HCT116 (cell line): ENCODE data around the gene ADAR. TPM values are rescaled to one million over a fixed set of nuclear protein-coding genes. Genes with fewer than 3 reads are reported as not detected.

Experiments
- ATAC-seq: fragments of 200-7000 bp; cut with Tn5 transposase; 2 replicates; pipeline ENCODE4 v1.9.1; 2020; ENCODE audit warnings: mild to moderate bottlenecking, moderate library complexity
- BruUV-seq: library from RNA; stranded (reverse); fragments of 400-500 nt; replicated peaks from 2 replicates; lab custom pipeline; 2021; lab: Mats Ljungman, UMichigan
- CTCF ChIA-PET: fragments of 300-600 bp; sonication (Branson Sonifier 250); formaldehyde crosslinking; loops from one replicate; lab custom pipeline; 2021; ENCODE audit warnings: antibody characterized with exemption; lab: Charles Lee
- POLR2A ChIA-PET: fragments of 300-600, 350-600 bp; sonication (Branson Sonifier 250); formaldehyde crosslinking; loops from one replicate; lab custom pipeline; 2021; ENCODE audit warnings: antibody characterized with exemption; lab: Charles Lee
- RAD21 ChIA-PET, 2 experiments: fragments of 300-600 bp; sonication (Branson Sonifier 250); formaldehyde crosslinking; loops; one replicate each; lab custom pipeline; 2023; ENCODE audit warnings: low total read pairs in 2 of 2; ENCODE audit not compliant: uncharacterized antibody in 2 of 2, unreplicated experiment in 2 of 2, low non-redundant PET in 1 of 2; lab: Charles Lee
- DNase-seq: peaks from one replicate; pipeline ENCODE4 v3.0.0-alpha.2; 2010; ENCODE audit warnings: low read depth, low spot score
- H2AFZ ChIP-seq: fragments of 200-600 bp; shearing (Covaris generic), sonication (generic); 2 replicates; pipeline ENCODE4 v1.6.1; 2017; ENCODE audit warnings: low read depth, mixed run types, mixed read lengths, antibody characterized with exemption, low read length; ENCODE audit not compliant: poor library complexity, severe bottlenecking
- H3K27ac ChIP-seq: 2 replicates; pipeline ENCODE4 v1.5.1; 2012; ENCODE audit warnings: low read depth, low read length
- H3K27me3 ChIP-seq: fragments of 200-600 bp; sonication (generic); 2 replicates; pipeline ENCODE4 v1.6.1; 2016; ENCODE audit warnings: mixed run types, low read length, mixed read lengths; ENCODE audit not compliant: insufficient read depth
- H3K36me3 ChIP-seq, 2 experiments: fragments of 200-500 bp in 1 of 2; fragments of 200-600 bp in 1 of 2; sonication (Bioruptor generic) in 1 of 2; sonication (generic) in 1 of 2; 2 replicates each; pipeline versions ENCODE4 v1.5.1 to v1.6.1; 2014 to 2016; ENCODE audit warnings: low read length in 2 of 2, inconsistent platforms in 1 of 2, mixed read lengths in 1 of 2, mixed run types in 1 of 2; ENCODE audit not compliant: insufficient read depth in 2 of 2, control insufficient read depth in 1 of 2
- H3K4me1 ChIP-seq, 2 experiments: fragments of 200-600 bp in 1 of 2; sonication (generic) in 1 of 2; 2 replicates each; pipeline versions ENCODE4 v1.5.1 to v1.6.1; 2012 to 2017; ENCODE audit warnings: low read length in 2 of 2, inconsistent platforms in 1 of 2, mild to moderate bottlenecking in 1 of 2, mixed read lengths in 1 of 2, mixed run types in 1 of 2, moderate library complexity in 1 of 2; ENCODE audit not compliant: insufficient read depth in 2 of 2, control insufficient read depth in 1 of 2
- H3K4me2 ChIP-seq: fragments of 200-600 bp; sonication (generic); 2 replicates; pipeline ENCODE4 v1.6.1; 2017; ENCODE audit warnings: mixed run types, low read length, mixed read lengths
- H3K4me3 ChIP-seq, 2 experiments: fragments of 200-600 bp in 1 of 2; sonication (generic) in 1 of 2; replicated peaks in 1 of 2; 2 replicates each; pipeline ENCODE4 v1.5.1; 2011 to 2016; ENCODE audit warnings: low read length in 2 of 2, control low read depth in 1 of 2, low read depth in 1 of 2, mild to moderate bottlenecking in 1 of 2, mixed read lengths in 1 of 2, mixed run types in 1 of 2
- H3K79me2 ChIP-seq: fragments of 200-600 bp; sonication (generic); 2 replicates; pipeline ENCODE4 v1.6.1; 2017; ENCODE audit warnings: mild to moderate bottlenecking, mixed run types, low read length, moderate library complexity, mixed read lengths; ENCODE audit not compliant: insufficient read depth
- H3K9ac ChIP-seq: fragments of 200-600 bp; sonication (generic); 2 replicates; pipeline ENCODE4 v1.6.1; 2016; ENCODE audit warnings: low read length, mixed read lengths
- H3K9me2 ChIP-seq: fragments of 200-600 bp; sonication (generic), shearing (Covaris generic); 2 replicates; pipeline ENCODE4 v1.6.1; 2017; ENCODE audit warnings: mixed run types, mild to moderate bottlenecking, moderate library complexity; ENCODE audit not compliant: insufficient read depth
- H3K9me3 ChIP-seq, 2 experiments: fragments of 200-500 bp in 1 of 2; fragments of 200-600 bp in 1 of 2; sonication (Bioruptor generic) in 1 of 2; sonication (generic) in 1 of 2; 2 replicates each; pipeline ENCODE4 v1.6.1; 2014 to 2017; ENCODE audit warnings: low read length in 2 of 2, mixed read lengths in 2 of 2, inconsistent platforms in 1 of 2, low read depth in 1 of 2, mild to moderate bottlenecking in 1 of 2, mixed run types in 1 of 2, moderate library complexity in 1 of 2; ENCODE audit not compliant: control insufficient read depth in 1 of 2, insufficient read depth in 1 of 2
- H4K20me1 ChIP-seq: fragments of 200-600 bp; sonication (generic), shearing (Covaris generic); 2 replicates; pipeline ENCODE4 v1.6.1; 2017; ENCODE audit warnings: mixed run types, mild to moderate bottlenecking, moderate library complexity; ENCODE audit not compliant: insufficient read depth
- CBX3 ChIP-seq: IDR thresholded peaks from 2 replicates; pipeline ENCODE4 v1.6.1; 2012; ENCODE audit warnings: low read depth
- JUND ChIP-seq: IDR thresholded peaks from 2 replicates; pipeline ENCODE4 v1.6.1; 2012
- ZBTB33 ChIP-seq: IDR thresholded peaks from 2 replicates; pipeline ENCODE4 v1.6.1; 2011; ENCODE audit warnings: mild to moderate bottlenecking, low read length, moderate library complexity; ENCODE audit not compliant: insufficient replicate concordance; ENCODE audit errors: extremely low read depth
- intact Hi-C: fragments of 100-400 bp; cut with micrococcal nuclease; formaldehyde crosslinking; loops from 2 replicates; pipeline ENCODE4 v1.10.0; 2022
- total RNA-seq: library from RNA; stranded (reverse); gene quantifications from one replicate; pipeline ENCODE4 v1.2.1, GENCODE V29; 2021; ENCODE audit not compliant: unreplicated experiment
- TF ChIP-seq, protein P1 (sequence below): IDR thresholded peaks from 2 replicates; pipeline ENCODE4 v1.6.1; 2012; ENCODE audit warnings: low read depth

The ADAR gene
- total RNA-seq, 1 experiment from 2014 or later: 169 TPM

- no peaks in the 10 kb centered on the region for H3K36me3 ChIP-seq
- no peak for DNase-seq
- POLR2A ChIA-PET: no interaction called here
- no peaks in the 10 kb centered on the region for H3K9me2 ChIP-seq
- H3K27ac ChIP-seq: no peak overlapping the region
- RAD21 ChIA-PET: no interaction called here
- H3K79me2 ChIP-seq: no peaks in the 10 kb centered on the region
- H3K9me3 ChIP-seq: no peaks in the 10 kb centered on the region
- H3K4me3 ChIP-seq: no peak overlapping the region
- no peak overlapping the region for H3K4me2 ChIP-seq
- intact Hi-C loops: loop anchor here (10.0 kb wide), 3 partner anchors 185 to 355 kb away; partner anchors contain the start of genes AQP10 and ATP8B2
- no TSS peak for BruUV-seq
- H3K4me1 ChIP-seq: peaks cover 0 to 7% of the 10 kb centered on the region in 2 experiments; a peak in 2 of 4 replicates
- ATAC-seq: no peak
- H3K9ac ChIP-seq: no peak overlapping the region
- CTCF ChIA-PET: no interaction called here
- H3K27me3 ChIP-seq: 0 out of 2 replicates have a peak, but pooled peaks cover 6% of the 10 kb centered on the region
- TF ChIP-seq JUND (no peak), ZBTB33 (no peak), CBX3 (no peak)
- TF ChIP-seq, protein P1, sequence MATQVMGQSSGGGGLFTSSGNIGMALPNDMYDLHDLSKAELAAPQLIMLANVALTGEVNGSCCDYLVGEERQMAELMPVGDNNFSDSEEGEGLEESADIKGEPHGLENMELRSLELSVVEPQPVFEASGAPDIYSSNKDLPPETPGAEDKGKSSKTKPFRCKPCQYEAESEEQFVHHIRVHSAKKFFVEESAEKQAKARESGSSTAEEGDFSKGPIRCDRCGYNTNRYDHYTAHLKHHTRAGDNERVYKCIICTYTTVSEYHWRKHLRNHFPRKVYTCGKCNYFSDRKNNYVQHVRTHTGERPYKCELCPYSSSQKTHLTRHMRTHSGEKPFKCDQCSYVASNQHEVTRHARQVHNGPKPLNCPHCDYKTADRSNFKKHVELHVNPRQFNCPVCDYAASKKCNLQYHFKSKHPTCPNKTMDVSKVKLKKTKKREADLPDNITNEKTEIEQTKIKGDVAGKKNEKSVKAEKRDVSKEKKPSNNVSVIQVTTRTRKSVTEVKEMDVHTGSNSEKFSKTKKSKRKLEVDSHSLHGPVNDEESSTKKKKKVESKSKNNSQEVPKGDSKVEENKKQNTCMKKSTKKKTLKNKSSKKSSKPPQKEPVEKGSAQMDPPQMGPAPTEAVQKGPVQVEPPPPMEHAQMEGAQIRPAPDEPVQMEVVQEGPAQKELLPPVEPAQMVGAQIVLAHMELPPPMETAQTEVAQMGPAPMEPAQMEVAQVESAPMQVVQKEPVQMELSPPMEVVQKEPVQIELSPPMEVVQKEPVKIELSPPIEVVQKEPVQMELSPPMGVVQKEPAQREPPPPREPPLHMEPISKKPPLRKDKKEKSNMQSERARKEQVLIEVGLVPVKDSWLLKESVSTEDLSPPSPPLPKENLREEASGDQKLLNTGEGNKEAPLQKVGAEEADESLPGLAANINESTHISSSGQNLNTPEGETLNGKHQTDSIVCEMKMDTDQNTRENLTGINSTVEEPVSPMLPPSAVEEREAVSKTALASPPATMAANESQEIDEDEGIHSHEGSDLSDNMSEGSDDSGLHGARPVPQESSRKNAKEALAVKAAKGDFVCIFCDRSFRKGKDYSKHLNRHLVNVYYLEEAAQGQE: no peak
- TF ChIP-seq, all 23 proteins: peak for 0
- H2AFZ ChIP-seq: no peak overlapping the region
- no peaks in the 10 kb centered on the region for H4K20me1 ChIP-seq
Measured at GRCh38 chr1:154539486-154540483, 68.2 kb downstream of the ADAR start.
